HG02885 (cell line): ENCODE measurements around the gene APPBP2.
"Not testable (repeated sequence)": the region's sequence is repeated elsewhere in the genome, so short reads cannot be mapped to it uniquely, and the experiment has no call there.

Experiments used
- ATAC-seq: cut with Tn5 transposase; IDR thresholded peaks from one replicate; pipeline ENCODE4 v1.9.1; 2021; ENCODE audit warnings: mild to moderate bottlenecking; ENCODE audit not compliant: unreplicated experiment, poor library complexity

The APPBP2 gene

DNA sequence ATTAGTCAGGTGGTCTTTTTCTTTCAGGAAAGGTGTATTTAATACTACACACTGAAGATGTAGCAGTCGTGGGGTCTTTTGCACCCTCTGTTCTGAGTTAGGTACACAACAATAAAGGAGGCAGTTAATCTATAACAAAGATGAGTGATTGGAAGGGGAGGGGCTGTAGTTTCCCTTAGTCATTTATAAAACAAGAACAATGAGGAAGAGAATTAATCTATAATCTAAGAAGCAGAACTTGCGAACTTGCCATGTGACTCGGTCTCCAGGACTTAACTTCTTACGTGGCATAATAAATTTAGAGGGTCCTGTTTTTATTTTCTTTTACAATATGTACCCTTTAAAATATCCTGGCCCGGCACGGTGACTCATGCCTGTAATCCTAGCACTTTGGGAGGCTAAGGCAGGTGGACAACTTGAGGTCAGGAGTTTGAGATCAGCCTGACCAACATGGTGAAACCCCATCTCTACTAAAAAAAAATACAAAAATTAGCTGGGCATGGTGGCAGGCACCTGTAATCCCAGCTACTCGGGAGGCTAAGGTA is 8.6 kb upstream of the APPBP2 start:
- ATAC-seq = no peak

- ATAC-seq = no peak
Observed at GRCh38 chr17:60534010-60534555, 8.0 kb upstream of the APPBP2 start.

GRCh38 chr17:60529806-60530205 is 3.8 kb upstream of the APPBP2 start:
- no peak for ATAC-seq

DNA sequence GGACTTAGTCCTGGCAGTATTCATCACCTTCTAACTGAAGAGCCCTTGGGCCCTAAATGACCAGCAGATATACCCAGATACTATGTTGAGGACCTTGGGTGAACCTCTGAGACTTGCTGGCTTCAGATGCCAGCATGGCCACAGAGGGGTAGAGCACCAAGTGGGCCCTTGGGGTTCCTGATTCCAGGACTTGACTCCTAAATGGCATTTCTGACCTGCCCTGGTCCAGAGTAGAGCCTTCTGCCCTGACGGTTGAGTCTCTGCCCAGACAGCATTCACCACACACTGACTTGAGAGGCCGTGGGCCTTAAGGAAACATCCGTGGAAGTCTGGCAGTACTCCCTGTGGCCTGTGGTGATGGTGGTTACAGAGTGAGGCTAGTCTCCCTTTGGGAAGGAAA is 2.8 kb upstream of the APPBP2 start:
- no peak for ATAC-seq

- ATAC-seq = no peak
Observed at GRCh38 chr17:60527701-60528100, 1.7 kb upstream of the APPBP2 start.

DNA sequence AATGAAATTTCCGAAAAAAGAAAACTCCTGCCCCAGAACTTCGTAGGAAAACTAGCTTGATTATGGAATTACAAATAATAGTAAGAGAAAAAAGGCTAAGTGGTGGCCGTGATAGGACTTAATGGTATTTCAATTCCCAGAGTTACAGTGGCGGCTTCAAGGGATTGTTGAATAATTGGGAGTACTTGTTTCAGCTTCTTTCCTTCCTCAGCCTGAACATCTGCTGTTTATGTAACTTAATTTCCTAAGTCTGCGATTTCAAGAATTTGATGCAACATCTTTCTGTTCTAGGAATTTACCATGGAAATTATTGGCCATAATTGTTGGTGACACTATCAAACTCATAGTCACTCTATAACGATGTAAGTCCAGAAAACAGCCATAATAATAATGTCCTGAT is 684 bp upstream of the APPBP2 start:
- ATAC-seq = no peak

GRCh38 chr17:60525328-60525684 is 736 bp downstream of the APPBP2 start:
- ATAC-seq = no peak

DNA sequence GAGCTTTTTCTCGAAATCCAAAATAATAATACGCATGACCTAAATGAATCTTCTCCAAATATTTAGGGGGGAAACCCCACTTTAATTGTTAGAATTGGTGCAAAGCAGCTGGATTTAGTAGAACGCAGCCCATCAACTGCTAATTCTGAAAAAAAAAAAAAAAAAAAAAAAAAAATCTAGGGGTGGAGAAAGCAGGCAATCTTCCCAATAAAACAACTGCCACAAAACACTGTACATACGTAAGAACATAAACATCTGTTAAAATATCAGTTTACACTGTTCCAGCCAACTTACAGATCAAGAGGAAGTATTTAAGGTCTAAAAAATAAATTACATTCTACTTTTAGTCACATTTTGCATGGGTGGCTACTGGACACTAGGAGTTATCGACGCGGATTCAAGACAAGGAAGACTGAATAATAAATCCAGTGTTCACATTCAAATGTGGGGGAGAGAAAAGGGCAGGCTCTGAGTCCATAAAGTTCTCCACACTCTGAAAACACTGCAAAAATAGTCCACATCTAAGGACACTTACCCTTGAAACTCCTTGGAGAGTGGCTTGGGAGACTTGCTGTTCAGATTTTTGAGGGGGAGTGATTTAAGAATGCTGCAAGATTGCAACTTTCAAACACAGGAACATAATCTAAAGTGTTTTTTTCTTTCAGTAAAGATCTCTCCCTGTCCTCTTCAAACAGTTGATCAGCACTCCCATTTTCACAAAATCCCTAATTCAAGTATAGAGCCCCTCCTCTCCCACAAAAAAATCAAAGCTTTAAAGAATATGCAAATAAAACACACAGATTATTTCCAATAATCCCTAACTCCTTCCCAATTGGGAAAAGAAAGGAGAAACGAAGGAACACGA is 1.3 kb downstream of the APPBP2 start:
- ATAC-seq = no peak

DNA sequence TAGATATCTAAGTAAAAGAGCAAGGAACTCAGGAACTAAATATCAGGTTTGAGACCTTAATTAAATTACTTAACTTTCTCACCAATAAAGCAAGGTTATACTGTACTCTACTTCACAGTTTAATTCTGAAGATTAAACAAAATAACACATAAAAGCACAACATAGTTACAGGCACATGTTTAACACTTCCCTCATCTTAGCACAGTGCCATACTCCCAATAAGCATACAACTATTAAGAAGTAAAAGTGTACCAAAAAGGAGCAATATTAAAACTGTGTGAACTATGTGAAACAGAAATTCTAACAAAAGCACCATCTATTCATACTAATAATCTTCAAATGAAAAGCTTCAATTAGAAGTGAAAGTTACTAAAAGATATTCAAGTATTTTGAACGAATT is 2.2 kb downstream of the APPBP2 start:
- no peak for ATAC-seq

DNA sequence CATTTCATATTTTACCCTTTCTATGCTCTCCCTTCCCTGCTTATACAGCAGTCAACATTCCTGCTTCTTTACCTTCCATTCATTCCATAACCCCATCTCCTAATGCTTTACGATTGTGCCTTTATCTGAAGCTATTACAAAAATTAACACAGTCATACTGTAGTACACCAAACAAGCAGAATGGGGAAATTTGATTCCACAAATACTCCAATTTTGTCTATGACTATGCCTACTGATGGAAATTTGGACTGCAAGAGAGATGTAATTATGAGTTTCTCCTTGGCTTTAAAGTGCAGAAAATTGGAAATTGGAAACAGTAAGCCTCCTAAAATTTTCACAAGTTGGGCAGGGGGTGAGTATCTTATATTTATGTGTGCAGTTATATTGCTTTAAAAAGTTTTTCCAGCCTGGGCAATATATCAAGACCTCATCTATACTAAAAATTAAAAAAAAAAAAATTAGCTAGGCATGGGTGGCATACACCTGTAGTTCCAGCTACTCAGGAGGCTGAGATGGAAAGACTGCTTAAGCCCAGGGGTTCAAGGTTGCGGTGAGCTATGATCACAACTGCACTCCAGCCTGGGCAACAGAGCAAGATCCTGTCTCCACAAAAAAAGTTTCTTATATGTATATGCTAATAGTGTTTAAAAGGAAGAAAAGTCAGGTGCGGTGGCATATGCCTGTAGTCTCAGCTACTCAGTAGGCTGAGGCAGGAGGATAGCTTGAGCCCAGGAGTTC is 3.0 kb downstream of the APPBP2 start:
- ATAC-seq = no peak

- no peak for ATAC-seq
Observed at GRCh38 chr17:60519795-60520194, 6.2 kb downstream of the APPBP2 start.

DNA sequence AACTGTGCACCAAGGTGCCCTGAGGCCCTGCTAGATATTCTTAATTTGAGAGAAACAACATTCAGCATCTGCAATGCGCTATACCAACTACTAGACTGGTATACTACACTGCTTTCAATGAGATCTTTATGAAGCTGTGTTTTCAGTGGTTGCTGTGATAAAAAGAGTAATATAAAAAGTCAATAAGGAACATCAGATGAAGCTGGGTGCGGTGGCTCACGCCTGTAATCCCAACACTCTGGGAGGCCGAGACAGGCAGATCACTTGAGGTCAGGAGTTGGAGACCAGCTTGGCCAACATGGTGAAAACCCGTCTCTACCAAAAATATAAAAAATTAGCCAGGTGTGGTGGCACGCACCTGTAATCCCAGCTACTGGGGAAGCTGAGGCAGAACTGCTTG is 10.4 kb downstream of the APPBP2 start:
- ATAC-seq = not testable (repeated sequence)

- not testable (repeated sequence) for ATAC-seq
Observed at GRCh38 chr17:60515199-60515598, 10.8 kb downstream of the APPBP2 start.

- no peak for ATAC-seq
Observed at GRCh38 chr17:60514500-60514899, 11.5 kb downstream of the APPBP2 start.

DNA sequence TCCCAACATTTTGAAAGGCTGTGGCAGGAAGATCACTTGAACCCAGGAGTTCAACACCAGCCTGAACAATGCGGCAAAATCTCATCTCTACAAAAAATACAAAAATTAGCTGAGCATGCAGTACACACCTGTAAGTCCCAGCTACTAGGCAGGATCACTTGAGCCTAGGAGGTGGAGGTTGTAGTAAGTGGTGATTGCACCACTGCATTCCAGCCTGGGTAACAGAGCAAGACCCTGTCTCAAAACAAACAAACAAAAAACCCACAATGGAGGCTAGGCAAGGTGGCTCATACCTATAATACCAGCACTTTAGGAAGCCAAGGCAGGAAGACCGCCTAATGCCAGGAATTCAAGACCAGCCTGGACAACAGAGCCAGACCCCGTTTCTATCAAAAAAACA is 12.0 kb downstream of the APPBP2 start:
- ATAC-seq = no peak

- no peak for ATAC-seq
Observed at GRCh38 chr17:60513014-60513413, 13.0 kb downstream of the APPBP2 start.

GRCh38 chr17:60510723-60511122 is 15.3 kb downstream of the APPBP2 start:
- no peak for ATAC-seq

DNA sequence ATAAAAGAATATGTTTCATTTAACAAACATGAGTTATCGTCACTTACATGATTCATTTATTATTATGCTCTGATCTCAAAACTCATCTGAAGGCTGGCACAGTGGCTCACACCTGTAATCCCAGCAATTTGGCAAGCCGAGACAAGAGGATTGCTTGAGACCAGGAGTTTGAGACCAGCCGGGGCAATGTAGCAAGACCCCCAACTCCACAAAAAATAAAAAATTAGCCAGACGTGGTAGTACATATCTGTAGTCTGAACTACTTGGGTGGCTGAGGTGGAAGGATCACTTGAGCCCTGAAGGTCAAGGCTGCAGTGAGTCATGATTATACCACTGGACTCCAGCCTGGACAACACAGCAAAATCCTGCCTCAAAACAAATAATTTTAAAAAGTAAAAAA is 16.0 kb downstream of the APPBP2 start:
- no peak for ATAC-seq

GRCh38 chr17:60508384-60508980 is 17.6 kb downstream of the APPBP2 start:
- no peak for ATAC-seq

DNA sequence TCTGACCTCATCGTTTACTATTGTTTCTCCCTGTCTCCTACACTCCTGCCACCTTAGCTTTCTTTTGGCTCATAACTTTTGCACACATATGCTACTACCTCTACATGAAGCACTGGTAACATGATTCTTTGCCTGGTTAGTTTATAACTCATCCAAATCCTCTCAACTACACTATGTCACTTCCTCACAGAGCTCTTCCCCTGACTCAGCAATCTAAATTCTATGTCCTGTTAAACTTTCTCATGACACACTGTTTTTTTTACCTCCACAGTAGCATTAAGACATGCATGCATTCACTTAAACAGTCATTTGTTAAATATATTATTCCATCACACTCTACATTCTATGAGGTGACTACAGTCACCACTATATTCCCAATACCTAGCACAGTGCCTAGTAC is 19.7 kb downstream of the APPBP2 start:
- ATAC-seq = no peak

GRCh38 chr17:60502145-60502544 is 23.9 kb downstream of the APPBP2 start:
- ATAC-seq = no peak
